Gastrocnemius medialis (tissue), 4 donors: ENCODE data around the gene SLC17A7. TPM values are rescaled to one million over a fixed set of nuclear protein-coding genes. Genes with fewer than 3 reads are reported as not detected.
A peak's percentile ranks its signal among the peaks of the same experiment; 100 is the strongest.

Source experiments
- ATAC-seq, 2 donors: fragments of 150-250 bp; one replicate each; pipeline ENCODE4 v1.9.1; 2016
- DNase-seq, 2 donors: peaks; one replicate each; pipeline ENCODE4 v3.0.0-alpha.2; 2019
- H3K27ac ChIP-seq, 4 donors: fragments of 200-600 bp; sonication (generic); 1 replicate in 1 of 4; 2 replicates in 3 of 4; pipeline ENCODE4 v1.5.1; 2016 to 2018; ENCODE audit warnings: mild to moderate bottlenecking in 2 of 4, moderate library complexity in 1 of 4
- H3K27me3 ChIP-seq, 3 donors: fragments of 200-600 bp; sonication (generic) in 2 of 3; 1 replicate in 1 of 3; 2 replicates in 2 of 3; pipeline versions ENCODE4 v1.5.1 to v1.6.0; 2016 to 2019; ENCODE audit warnings: mild to moderate bottlenecking in 1 of 3, moderate library complexity in 1 of 3
- H3K36me3 ChIP-seq, 2 donors: fragments of 200-600 bp; sonication (generic) in 1 of 2; one replicate each; pipeline ENCODE4 v1.5.1; 2017 to 2018
- H3K4me1 ChIP-seq, 2 donors: fragments of 200-600 bp; sonication (generic) in 1 of 2; one replicate each; pipeline ENCODE4 v1.5.1; 2016 to 2017; ENCODE audit warnings: mild to moderate bottlenecking in 2 of 2
- H3K4me3 ChIP-seq, 4 donors: fragments of 200-600 bp; sonication (generic) in 3 of 4; 1 replicate in 1 of 4; 2 replicates in 3 of 4; pipeline ENCODE4 v1.5.1; 2016 to 2019; ENCODE audit warnings: mild to moderate bottlenecking in 2 of 4
- H3K9me3 ChIP-seq, 3 donors: fragments of 200-600 bp; sonication (generic) in 2 of 3; 1 replicate in 1 of 3; 2 replicates in 2 of 3; pipeline ENCODE4 v1.5.1; 2016 to 2019
- CTCF ChIP-seq, 5 experiments: fragments of 450-650 bp in 3 of 5; fragments of 200-600 bp in 2 of 5; sonication (generic) in 2 of 5; IDR thresholded peaks in 4 of 5; conservative IDR thresholded peaks in 1 of 5; 1 replicate in 4 of 5; 2 replicates in 1 of 5; pipeline ENCODE4 v1.5.1; 2016 to 2019; ENCODE audit warnings: antibody characterized with exemption in 5 of 5, mild to moderate bottlenecking in 3 of 5, moderate library complexity in 3 of 5
- POLR2A ChIP-seq, 2 donors: fragments of 450-650 bp; IDR thresholded peaks; one replicate each; pipeline ENCODE4 v1.6.1; 2017; ENCODE audit warnings: antibody characterized with exemption in 2 of 2, mild to moderate bottlenecking in 2 of 2, moderate library complexity in 2 of 2
- in situ Hi-C, 4 donors: fragments of 200-750 bp; cut with MboI; loops; one replicate each; pipeline versions ENCODE4 v1.15.0 to v1.8.0; 2017; ENCODE audit warnings: low sequenced_read_pairs in 4 of 4
- intact Hi-C: fragments of 100-400 bp; cut with DNase I; formaldehyde crosslinking; loops from one replicate; pipeline ENCODE4 v1.15.1; 2023; ENCODE audit warnings: low total_unique reads
- total RNA-seq, 4 donors: library from RNA; depleted of rRNA; stranded (reverse); fragments of >200 nt; gene quantifications; one replicate each; pipeline versions ENCODE4 v1.1.0 to v1.2.3, GENCODE V29; 2016

The SLC17A7 gene
- total RNA-seq, 4 donors from 2014 or later = 0.24 to 1.6 (median 0.33) TPM

GRCh38 chr19:49481020-49481683 lies 39.8 kb upstream of the SLC17A7 start:
- Histone ChIP-seq H3K4me3 (no peak overlapping the region), H3K27ac (no peak overlapping the region), H3K9me3 (no peaks in the 10 kb centered on the region), H3K4me1 (no peaks in the 10 kb centered on the region), H3K36me3 (no peaks in the 10 kb centered on the region), H3K27me3 (no peaks in the 10 kb centered on the region)
- no peak for DNase-seq
- TF ChIP-seq POLR2A (IDR thresholded peaks at IDR 0.05) (no peak), CTCF (IDR thresholded peaks at IDR 0.05 in 4 of 5, conservative IDR thresholded peaks at IDR 0.05 in 1 of 5) (no peak)
- in situ Hi-C loops = no loop called here
- intact Hi-C loops = no loop called here
- no peak for ATAC-seq

- Histone ChIP-seq H3K4me1 (no peaks in the 10 kb centered on the region), H3K9me3 (no peaks in the 10 kb centered on the region), H3K36me3 (no peaks in the 10 kb centered on the region), H3K27ac (no peak overlapping the region), H3K27me3 (no peaks in the 10 kb centered on the region), H3K4me3 (no peak overlapping the region)
- intact Hi-C loops = no loop called here
- no peak for TF ChIP-seq POLR2A (IDR thresholded peaks at IDR 0.05)
- TF ChIP-seq CTCF (IDR thresholded peaks at IDR 0.05 in 4 of 5, conservative IDR thresholded peaks at IDR 0.05 in 1 of 5) = no peak
- DNase-seq (no peak), ATAC-seq (no peak)
- in situ Hi-C loops = no loop called here
Observed at GRCh38 chr19:49479975-49480628, 38.8 kb upstream of the SLC17A7 start.

- ATAC-seq = no peak
- H3K27ac ChIP-seq = peak overlapping the region in 2 of 4 donors; percentile 22 to 37
Observed at GRCh38 chr19:49475995-49476880, 34.9 kb upstream of the SLC17A7 start.

More at GRCh38 chr19:49475995-49476880, 34.9 kb upstream of the SLC17A7 start:
- no peak for DNase-seq
- peaks cover 0 to 7% of the 10 kb centered on the region in 2 donors for H3K4me1 ChIP-seq
- no peak for TF ChIP-seq CTCF (IDR thresholded peaks at IDR 0.05 in 4 of 5, conservative IDR thresholded peaks at IDR 0.05 in 1 of 5)
- no peak for TF ChIP-seq POLR2A (IDR thresholded peaks at IDR 0.05)
- H3K4me3 ChIP-seq = no peak overlapping the region
- no peaks in the 10 kb centered on the region for H3K9me3 ChIP-seq
- H3K36me3 ChIP-seq = no peaks in the 10 kb centered on the region
- in situ Hi-C loops (no loop called here), intact Hi-C loops (loop anchor here (2.0 kb wide), 1 partner anchor 205 kb away; no protein-coding TSS in a partner anchor)
- no peaks in the 10 kb centered on the region for H3K27me3 ChIP-seq
